Measurements from ENCODE around the gene PTCH2. TPM values are rescaled to one million over a fixed set of nuclear protein-coding genes. Genes with fewer than 3 reads are reported as not detected.

The PTCH2 gene
- total RNA-seq, 2 donors from 2014 or later = 1.8 to 3.2 TPM

DNA sequence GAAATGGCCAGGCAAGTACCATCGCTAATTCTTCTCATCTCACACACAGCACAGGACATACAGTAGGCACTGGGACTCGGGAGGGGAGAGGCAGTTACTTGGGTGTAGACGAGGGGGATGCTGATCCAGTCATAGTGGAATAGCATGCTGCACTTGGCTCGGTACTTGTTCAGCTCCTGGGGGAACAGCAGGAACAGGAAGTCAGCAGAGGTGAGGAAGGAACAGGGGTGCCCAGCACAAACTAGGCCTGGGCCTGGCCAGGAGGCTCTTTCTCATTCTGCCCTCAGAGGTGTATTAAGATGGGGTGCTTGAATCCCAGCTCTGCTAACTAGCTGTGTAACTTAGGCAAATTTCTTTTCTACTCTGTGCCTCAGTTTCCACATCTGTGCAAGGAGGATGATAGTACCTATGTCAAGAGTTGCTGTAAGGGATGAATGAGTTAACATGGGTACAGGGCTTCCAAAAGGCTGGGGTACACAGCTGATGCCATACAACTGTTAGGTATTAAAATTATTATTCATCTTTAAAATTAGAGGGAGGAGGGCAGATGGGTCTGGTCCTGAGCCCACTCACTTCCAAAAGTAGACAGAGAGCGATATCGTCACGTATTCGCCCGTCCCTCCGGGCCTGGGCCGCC, 57.4 kb downstream of the PTCH2 start:
- Mint-ChIP-seq H3K27ac (peak overlapping the region; percentile 52), H3K4me3 (peak overlapping the region; percentile 75 to 81), H3K36me3 (ENCODE audit: insufficient read depth in 2 of 2) (peaks cover 2 to 11% of the 10 kb centered on the region in 2 donors), H3K4me1 (ENCODE audit: low read depth) (peaks cover 36% of the 10 kb centered on the region), H3K9me3 (no peaks in the 10 kb centered on the region), H3K27me3 (ENCODE audit: low read depth) (no peaks in the 10 kb centered on the region)
- ATAC-seq (replicated peaks in 1 of 2) (no peak), DNase-seq (no peak)

DNA sequence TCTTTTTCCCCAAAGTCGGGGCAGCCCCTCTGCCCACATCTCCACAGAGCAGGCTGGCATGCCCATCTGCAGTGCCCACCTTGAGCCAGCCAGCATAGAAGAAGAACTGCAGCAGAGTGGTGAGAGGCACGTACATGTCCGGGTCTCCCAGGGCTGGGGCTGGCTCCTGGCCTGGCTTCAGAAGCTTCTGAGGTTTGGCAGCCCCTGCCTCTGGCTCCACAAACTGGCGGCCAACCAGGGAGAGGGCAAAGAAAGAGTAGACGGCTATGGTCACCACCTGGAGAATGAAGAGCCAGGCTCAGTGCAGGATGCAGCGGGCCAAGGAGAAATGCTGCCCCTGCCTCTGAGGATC, 58.0 kb downstream of the PTCH2 start:
- DNase-seq = no peak
- Mint-ChIP-seq H3K4me3 (peak overlapping the region; percentile 75 to 81), H3K27me3 (ENCODE audit: low read depth) (no peaks in the 10 kb centered on the region), H3K36me3 (ENCODE audit: insufficient read depth in 2 of 2) (peaks cover 6 to 17% of the 10 kb centered on the region in 2 donors), H3K27ac (peak overlapping the region; percentile 58), H3K9me3 (no peaks in the 10 kb centered on the region), H3K4me1 (ENCODE audit: low read depth) (peaks cover 36% of the 10 kb centered on the region)
- ATAC-seq (replicated peaks in 1 of 2) = peak in 1 of 2 donors; percentile 1

DNA sequence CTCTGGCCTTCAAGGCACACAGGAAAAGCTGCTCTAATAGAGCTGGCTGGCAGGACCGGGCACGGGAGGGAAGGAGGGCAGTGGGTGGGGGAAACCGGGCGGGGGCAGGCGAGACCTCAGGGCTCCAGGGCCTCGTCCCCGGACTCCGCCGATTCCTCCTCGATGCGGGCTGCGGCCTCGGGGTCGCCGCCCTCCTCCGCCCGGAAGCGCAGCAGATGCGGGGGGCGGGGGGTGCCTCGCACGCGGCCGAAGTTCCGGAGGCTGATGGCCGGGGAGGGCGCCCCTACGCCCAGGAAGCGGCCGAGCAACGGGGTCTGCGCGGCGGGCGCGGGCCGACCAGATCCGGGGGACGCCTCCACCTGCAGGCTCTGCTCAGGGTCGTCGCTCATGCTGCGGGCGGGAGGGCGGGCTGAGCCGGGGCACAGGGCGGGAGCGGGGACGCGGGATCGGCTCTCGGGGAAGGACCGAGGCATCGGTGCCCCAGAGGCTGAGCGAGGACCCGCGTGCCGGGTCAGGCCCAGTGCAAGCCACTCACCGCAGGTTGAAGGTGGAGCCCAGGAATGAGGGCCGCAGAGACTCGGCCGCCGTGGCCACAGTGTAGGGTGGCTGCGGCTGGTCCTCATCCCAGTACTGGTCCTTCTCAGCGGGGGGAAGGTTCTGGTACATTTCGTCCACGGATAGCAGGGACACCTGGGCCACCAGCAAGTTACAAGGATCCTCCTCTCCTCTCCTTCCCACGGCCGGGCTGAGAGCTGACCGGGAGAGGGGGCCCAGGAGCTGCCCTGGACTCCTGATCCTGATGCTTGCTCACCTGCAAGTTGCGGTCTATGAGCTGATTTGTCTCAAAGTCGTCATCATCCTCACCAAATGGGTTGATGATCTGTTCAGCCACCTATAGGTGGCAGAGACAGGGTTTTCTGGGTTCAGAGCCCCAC, 58.7 kb downstream of the PTCH2 start:
- ATAC-seq (replicated peaks in 1 of 2) = peak; percentile 28 to 47
- Mint-ChIP-seq H3K4me1 (ENCODE audit: low read depth) (peaks cover 38% of the 10 kb centered on the region), H3K9me3 (no peaks in the 10 kb centered on the region), H3K4me3 (peak overlapping the region; percentile 75 to 81), H3K27me3 (ENCODE audit: low read depth) (no peaks in the 10 kb centered on the region), H3K36me3 (ENCODE audit: insufficient read depth in 2 of 2) (peaks cover 6 to 21% of the 10 kb centered on the region in 2 donors), H3K27ac (peak overlapping the region; percentile 58)
- peak; percentile 40 to 56 for DNase-seq

DNA sequence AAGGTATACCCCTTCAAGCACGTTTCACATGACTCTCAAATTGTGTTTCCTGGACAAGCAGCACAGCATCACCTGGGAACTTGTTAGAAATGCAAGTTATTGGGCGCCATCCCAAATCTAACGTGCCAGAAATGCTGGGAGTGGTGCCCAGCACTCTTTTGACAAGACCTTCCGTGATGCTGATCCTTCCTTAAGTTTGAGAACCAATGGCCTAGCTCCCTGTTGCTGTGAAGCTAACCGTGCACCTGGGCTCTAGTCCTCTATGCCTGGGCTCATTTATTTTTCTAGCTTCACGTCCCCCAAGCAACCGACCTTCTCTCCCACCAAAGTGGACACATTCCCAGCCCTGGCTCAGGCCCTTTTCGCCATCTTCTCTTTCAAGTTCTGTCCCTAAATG, 59.4 kb downstream of the PTCH2 start:
- no peak for ATAC-seq (replicated peaks in 1 of 2)
- H3K4me3 Mint-ChIP-seq = peak overlapping the region; percentile 63 to 75
- peaks cover 10 to 28% of the 10 kb centered on the region in 2 donors for H3K36me3 Mint-ChIP-seq (ENCODE audit: insufficient read depth in 2 of 2)
- peak overlapping the region; percentile 32 for H3K27ac Mint-ChIP-seq
- peaks cover 45% of the 10 kb centered on the region for H3K4me1 Mint-ChIP-seq (ENCODE audit: low read depth)
- H3K9me3 Mint-ChIP-seq = no peaks in the 10 kb centered on the region
- DNase-seq = no peak
- no peaks in the 10 kb centered on the region for H3K27me3 Mint-ChIP-seq (ENCODE audit: low read depth)

GRCh38 chr1:44780583-44781121, 62.4 kb downstream of the PTCH2 start:
- Mint-ChIP-seq H3K4me3 (no peak overlapping the region), H3K27ac (no peak overlapping the region), H3K36me3 (ENCODE audit: insufficient read depth in 2 of 2) (peaks cover 28 to 52% of the 10 kb centered on the region in 2 donors), H3K9me3 (no peaks in the 10 kb centered on the region), H3K27me3 (ENCODE audit: low read depth) (no peaks in the 10 kb centered on the region), H3K4me1 (ENCODE audit: low read depth) (peaks cover 61% of the 10 kb centered on the region)
- ATAC-seq (replicated peaks in 1 of 2) (no peak), DNase-seq (no peak)

DNA sequence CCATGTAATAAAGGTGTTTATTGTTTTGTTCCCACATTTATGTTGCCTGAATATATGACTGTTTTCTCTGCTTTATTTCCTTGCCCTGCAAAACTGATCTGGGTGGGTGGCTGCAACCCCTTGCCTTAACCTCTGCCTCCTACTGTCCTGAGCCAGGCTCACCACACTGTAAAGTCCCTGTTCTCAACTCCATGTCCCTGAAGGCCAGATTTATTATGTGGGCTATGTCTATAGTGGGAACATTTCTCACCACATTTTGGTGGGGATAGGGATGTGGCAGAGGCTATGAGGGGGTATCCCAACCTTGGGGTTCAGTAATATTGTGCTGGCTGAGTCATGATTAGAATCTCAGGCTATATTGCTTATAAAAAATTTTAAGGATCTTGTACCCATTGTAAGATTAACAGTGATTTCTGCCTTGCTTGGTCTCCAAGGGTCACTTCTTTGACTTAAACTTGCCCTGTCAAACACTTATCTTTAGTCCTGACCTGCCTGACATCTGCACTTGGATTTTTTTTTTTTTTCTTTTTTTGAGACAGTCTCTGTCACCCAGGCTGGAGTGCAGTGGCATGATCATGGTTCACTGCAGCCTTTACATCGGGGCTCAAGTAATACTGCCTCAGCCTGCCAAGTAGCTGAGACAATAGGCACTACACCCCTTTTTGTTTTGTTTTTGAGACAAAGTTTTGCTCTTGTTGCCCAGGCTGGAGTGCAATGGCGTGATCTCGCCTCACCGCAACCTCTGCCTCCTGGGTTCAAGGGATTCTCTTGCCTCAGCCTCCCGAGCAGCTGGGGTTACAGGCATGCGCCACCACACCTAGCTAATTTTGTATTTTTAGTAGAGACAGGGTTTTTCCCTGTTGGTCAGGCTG, 64.1 kb downstream of the PTCH2 start:
- Mint-ChIP-seq H3K9me3 (no peaks in the 10 kb centered on the region), H3K27me3 (ENCODE audit: low read depth) (no peaks in the 10 kb centered on the region), H3K4me3 (peak overlapping the region; percentile 66 to 97), H3K4me1 (ENCODE audit: low read depth) (peaks cover 59% of the 10 kb centered on the region), H3K36me3 (ENCODE audit: insufficient read depth in 2 of 2) (peaks cover 33 to 58% of the 10 kb centered on the region in 2 donors), H3K27ac (peak overlapping the region; percentile 72)
- ATAC-seq (replicated peaks in 1 of 2) (no peak), DNase-seq (no peak)

DNA sequence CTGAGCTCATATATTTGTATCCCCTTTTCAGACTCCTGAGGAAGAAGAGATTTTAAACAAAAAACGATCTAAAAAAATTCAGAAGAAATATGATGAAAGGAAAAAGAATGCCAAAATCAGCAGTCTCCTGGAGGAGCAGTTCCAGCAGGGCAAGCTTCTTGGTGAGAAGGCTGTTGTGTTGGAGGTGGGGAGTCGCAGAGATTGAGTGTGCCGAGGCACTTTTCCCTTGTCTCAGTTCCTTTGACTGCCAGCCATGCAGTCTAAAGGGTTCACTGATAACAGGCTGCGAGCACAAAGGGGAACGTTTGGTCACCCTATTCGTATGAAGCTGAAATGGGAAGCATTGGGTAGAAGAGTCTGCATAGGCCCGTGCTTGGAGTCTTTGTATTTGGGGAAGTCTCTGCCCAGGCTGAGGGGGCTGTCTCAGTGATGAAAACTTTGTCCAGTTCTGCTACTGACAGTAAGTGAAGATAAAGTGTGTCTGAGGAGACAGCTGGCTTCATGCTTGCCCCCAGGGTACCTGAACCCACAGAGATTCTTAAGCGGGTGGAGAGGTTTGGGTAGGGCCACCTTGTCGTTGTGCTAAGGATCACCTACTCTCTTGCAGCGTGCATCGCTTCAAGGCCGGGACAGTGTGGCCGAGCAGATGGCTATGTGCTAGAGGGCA, 65.0 kb downstream of the PTCH2 start:
- Mint-ChIP-seq H3K4me3 (peak overlapping the region; percentile 92 to 97), H3K9me3 (no peaks in the 10 kb centered on the region), H3K4me1 (ENCODE audit: low read depth) (peaks cover 54% of the 10 kb centered on the region), H3K27me3 (ENCODE audit: low read depth) (no peaks in the 10 kb centered on the region), H3K36me3 (ENCODE audit: insufficient read depth in 2 of 2) (peaks cover 34 to 60% of the 10 kb centered on the region in 2 donors), H3K27ac (peak overlapping the region; percentile 81)
- ATAC-seq (replicated peaks in 1 of 2) = no peak
- DNase-seq = no peak

GRCh38 chr1:44777547-44777946, 65.5 kb downstream of the PTCH2 start:
- Mint-ChIP-seq H3K27me3 (ENCODE audit: low read depth) (no peaks in the 10 kb centered on the region), H3K4me3 (peak overlapping the region; percentile 92 to 97), H3K4me1 (ENCODE audit: low read depth) (peaks cover 50% of the 10 kb centered on the region), H3K36me3 (ENCODE audit: insufficient read depth in 2 of 2) (peaks cover 34 to 60% of the 10 kb centered on the region in 2 donors), H3K27ac (peak overlapping the region; percentile 81), H3K9me3 (no peaks in the 10 kb centered on the region)
- ATAC-seq (replicated peaks in 1 of 2) (no peak), DNase-seq (no peak)

DNA sequence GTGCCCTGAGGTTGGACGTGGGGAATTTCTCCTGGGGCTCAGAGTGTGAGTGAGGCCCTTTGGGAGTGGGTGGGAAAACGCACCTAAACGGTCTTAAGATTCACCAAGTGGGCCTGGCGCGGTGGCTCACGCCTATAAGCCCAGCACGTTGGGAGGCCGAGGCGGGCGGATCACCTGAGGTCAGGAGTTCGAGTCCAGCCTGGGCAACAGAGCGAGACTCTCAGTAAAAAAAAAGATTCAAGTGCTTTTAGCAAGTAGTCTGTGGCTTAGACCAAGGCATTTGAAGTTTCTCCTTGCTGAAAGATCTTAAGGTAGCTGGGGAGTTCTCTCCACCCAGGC, 66.4 kb downstream of the PTCH2 start:
- DNase-seq (no peak), ATAC-seq (replicated peaks in 1 of 2) (no peak)
- Mint-ChIP-seq H3K4me3 (peak overlapping the region; percentile 92 to 97), H3K27me3 (ENCODE audit: low read depth) (no peaks in the 10 kb centered on the region), H3K4me1 (ENCODE audit: low read depth) (peaks cover 50% of the 10 kb centered on the region), H3K27ac (peak overlapping the region; percentile 96), H3K36me3 (ENCODE audit: insufficient read depth in 2 of 2) (peaks cover 34 to 54% of the 10 kb centered on the region in 2 donors), H3K9me3 (no peaks in the 10 kb centered on the region)

DNA sequence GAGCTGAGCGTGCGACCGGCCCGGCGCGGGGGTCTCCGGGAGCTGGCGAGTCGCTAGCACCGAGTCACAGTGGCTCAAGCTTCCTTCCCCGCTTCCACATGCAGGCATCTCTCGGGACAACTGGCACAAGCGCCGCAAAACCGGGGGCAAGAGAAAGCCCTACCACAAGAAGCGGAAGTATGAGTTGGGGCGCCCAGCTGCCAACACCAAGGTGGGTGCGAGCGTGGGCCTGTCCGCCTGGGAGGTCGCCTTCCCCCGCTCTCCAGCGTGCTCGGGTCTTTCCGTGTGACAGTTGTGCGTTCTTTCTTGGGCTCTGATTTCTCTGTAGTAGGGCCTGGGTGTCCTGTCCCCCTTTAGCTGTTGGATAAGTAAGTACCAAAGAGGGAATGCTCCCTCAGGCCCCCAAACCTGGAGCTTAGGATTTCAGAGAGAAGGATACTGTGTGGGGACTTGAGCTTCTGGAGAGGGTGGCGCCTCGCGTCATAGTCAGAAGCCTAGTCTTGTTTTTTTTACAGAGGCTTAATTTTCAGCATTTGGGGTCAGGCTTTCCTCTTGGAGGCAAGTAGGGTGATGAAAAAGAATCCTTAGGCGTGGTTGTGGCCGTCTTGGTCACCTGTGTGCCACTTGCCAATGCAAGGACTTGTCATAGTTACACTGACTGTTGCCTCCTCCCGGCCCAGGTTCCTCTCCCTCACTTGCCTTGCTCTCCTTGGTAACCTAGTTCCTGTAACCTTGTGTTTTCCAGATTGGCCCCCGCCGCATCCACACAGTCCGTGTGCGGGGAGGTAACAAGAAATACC, 66.9 kb downstream of the PTCH2 start:
- Mint-ChIP-seq H3K36me3 (ENCODE audit: insufficient read depth in 2 of 2) (peaks cover 32 to 48% of the 10 kb centered on the region in 2 donors), H3K4me3 (peak overlapping the region; percentile 92 to 97), H3K27ac (peak overlapping the region; percentile 96), H3K4me1 (ENCODE audit: low read depth) (peaks cover 50% of the 10 kb centered on the region), H3K27me3 (ENCODE audit: low read depth) (no peaks in the 10 kb centered on the region), H3K9me3 (no peaks in the 10 kb centered on the region)
- DNase-seq = peak; percentile 32 to 47
- ATAC-seq (replicated peaks in 1 of 2) = peak; percentile 12 to 26

DNA sequence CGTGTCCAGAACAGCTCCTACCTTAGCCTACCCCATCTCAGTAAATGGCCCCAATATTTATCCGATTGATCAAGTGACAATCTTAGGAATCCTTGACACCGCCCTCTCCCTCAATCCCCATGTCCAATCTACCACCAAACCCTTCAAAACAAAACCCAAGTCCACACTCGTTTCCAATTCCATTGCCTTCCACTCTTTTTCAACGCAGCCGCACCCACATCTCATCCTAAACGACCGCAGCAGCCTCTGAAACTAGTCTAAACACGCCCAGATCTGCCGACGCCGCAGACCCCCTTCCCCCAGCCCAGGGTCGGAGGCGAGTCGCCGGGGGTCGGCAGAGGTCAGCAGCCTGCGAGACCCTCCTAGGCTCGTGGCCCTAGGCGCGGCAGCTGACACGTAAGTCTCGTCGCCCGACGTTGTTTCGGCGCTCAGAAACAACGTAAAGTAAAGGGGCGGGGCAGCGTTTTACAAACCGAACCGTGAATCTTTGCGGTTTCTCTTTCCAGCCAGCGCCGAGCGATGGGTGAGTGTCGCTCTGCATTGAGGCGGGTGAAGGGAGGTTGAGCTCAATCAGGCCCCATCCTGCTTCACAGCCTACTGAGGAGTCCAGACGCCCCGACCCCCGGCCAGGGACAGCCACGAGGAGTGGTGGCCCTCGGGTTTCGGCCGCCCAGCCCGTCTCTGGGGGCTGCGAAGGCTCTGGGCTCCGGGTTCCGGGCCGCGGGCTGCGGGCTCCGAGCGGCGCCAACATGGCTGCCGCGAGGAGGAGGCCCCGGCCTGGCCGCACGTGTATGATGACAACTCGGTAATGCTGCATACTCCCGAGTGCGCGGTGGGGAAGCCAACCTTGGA, 67.7 kb downstream of the PTCH2 start, which contains the start of gene RPS8:
RPS8 (plus strand) TSS at position 463 of the 852 bp plus-strand sequence; CDS start at position 520, 57 bp downstream.
- H3K9me3 Mint-ChIP-seq = no peaks in the 10 kb centered on the region
- peak within 1 kb of the TSS; percentile 98 for H3K27ac Mint-ChIP-seq
- ATAC-seq (replicated peaks in 1 of 2) = peak; percentile 86 to 88
- peak; percentile 89 to 90 for DNase-seq
- H3K27me3 Mint-ChIP-seq (ENCODE audit: low read depth) = no peaks in the 10 kb centered on the region
- H3K4me1 Mint-ChIP-seq (ENCODE audit: low read depth) = peaks cover 50% of the 10 kb centered on the region
- H3K36me3 Mint-ChIP-seq (ENCODE audit: insufficient read depth in 2 of 2) = peaks cover 29 to 45% of the 10 kb centered on the region in 2 donors
- H3K4me3 Mint-ChIP-seq = peak within 1 kb of the TSS; percentile 92 to 97

All from activated T-cell treated with anti-CD3 and anti-CD28 coated beads, Interleukin-2, amount 50 U/mL, for 72 hours (primary cell).